IPS-20b (cell line): ENCODE data around the gene KLK7.
"Not testable (repeated sequence)": the region's sequence is repeated elsewhere in the genome, so short reads cannot be mapped to it uniquely, and the experiment has no call there.

ENCODE experiments used
- H3K27ac ChIP-seq: one replicate; pipeline ENCODE4 v1.5.1; 2013; ENCODE audit warnings: low read length
- H3K27me3 ChIP-seq: 2 replicates; pipeline ENCODE4 v1.6.1; 2013; ENCODE audit warnings: mild to moderate bottlenecking, low read length, inconsistent platforms; ENCODE audit not compliant: insufficient read depth
- H3K36me3 ChIP-seq: 2 replicates; pipeline ENCODE4 v1.6.1; 2013; ENCODE audit warnings: low read depth, mild to moderate bottlenecking, inconsistent platforms, low read length, moderate library complexity; ENCODE audit not compliant: insufficient read depth
- H3K4me1 ChIP-seq: 2 replicates; pipeline ENCODE4 v1.6.1; 2013; ENCODE audit warnings: mild to moderate bottlenecking, control low read depth, inconsistent platforms, low read length, moderate library complexity; ENCODE audit not compliant: insufficient read depth
- H3K4me3 ChIP-seq: 2 replicates; pipeline ENCODE4 v1.5.1; 2013; ENCODE audit warnings: mild to moderate bottlenecking, low read length, inconsistent platforms
- H3K9ac ChIP-seq: 2 replicates; pipeline ENCODE4 v1.6.1; 2013; ENCODE audit warnings: low read depth, mild to moderate bottlenecking, inconsistent platforms, low read length, moderate library complexity
- H3K9me3 ChIP-seq: 2 replicates; pipeline ENCODE4 v1.6.1; 2013; ENCODE audit warnings: mild to moderate bottlenecking, low read depth, low read length, inconsistent platforms; ENCODE audit not compliant: insufficient read depth

The KLK7 gene

GRCh38 chr19:50974702-50975556 lies 8.8 kb downstream of the KLK7 start:
- H3K9me3 ChIP-seq: peaks cover 5% of the 10 kb centered on the region; the same call in 1 of the 2 replicates
- H3K27ac ChIP-seq: no peak overlapping the region
- H3K27me3 ChIP-seq: no peaks in the 10 kb centered on the region
- H3K36me3 ChIP-seq: no peaks in the 10 kb centered on the region
- no peak overlapping the region for H3K4me3 ChIP-seq
- no peaks in the 10 kb centered on the region for H3K4me1 ChIP-seq
- no peak overlapping the region for H3K9ac ChIP-seq

GRCh38 chr19:50972795-50973376 lies 10.8 kb downstream of the KLK7 start:
- Histone ChIP-seq H3K27ac (no peak overlapping the region), H3K36me3 (no peaks in the 10 kb centered on the region), H3K9me3 (peaks cover 5% of the 10 kb centered on the region; the same call in 1 of the 2 replicates), H3K4me3 (no peak overlapping the region), H3K27me3 (no peaks in the 10 kb centered on the region), H3K4me1 (no peaks in the 10 kb centered on the region), H3K9ac (no peak overlapping the region)

DNA sequence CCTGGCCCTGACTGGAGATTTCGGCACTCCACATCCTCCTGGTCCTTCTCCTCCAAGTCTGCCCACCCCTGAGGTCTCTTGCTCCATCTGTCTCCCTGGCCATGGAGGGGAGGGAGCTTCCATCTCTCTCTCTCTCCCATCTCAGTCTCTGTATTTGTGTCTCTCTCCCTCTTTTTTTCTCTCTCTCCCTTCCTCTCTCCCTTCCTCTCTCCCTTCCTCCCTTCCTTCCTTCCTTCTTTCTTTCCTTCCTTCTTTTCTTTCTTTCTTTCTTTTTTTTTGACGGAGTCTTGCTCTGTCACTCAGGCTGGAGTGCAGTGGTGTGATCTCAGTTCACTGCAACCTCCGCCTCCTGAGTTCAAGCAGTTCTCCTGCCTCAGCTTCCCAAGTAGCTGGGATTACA lies 13.9 kb downstream of the KLK7 start:
- H3K9ac ChIP-seq, H3K27me3 ChIP-seq, H3K27ac ChIP-seq, H3K4me3 ChIP-seq, H3K9me3 ChIP-seq, H3K4me1 ChIP-seq, H3K36me3 ChIP-seq: not testable (repeated sequence)

GRCh38 chr19:50969413-50969760 lies 14.3 kb downstream of the KLK7 start, which contains the start of gene KLK6:
Gene KLK6 (minus strand): TSS chr19:50969591. CDS start chr19:50968104, 1,487 bp downstream.
- H3K4me1 ChIP-seq: no peaks in the 10 kb centered on the region
- H3K27me3 ChIP-seq: no peaks in the 10 kb centered on the region
- H3K27ac ChIP-seq: no peak within 1 kb of the TSS
- no peaks in the 10 kb centered on the region for H3K36me3 ChIP-seq
- no peak within 1 kb of the TSS for H3K9ac ChIP-seq
- H3K9me3 ChIP-seq: no peaks in the 10 kb centered on the region; the same call in 1 of the 2 replicates
- no peak within 1 kb of the TSS for H3K4me3 ChIP-seq

- H3K27me3 ChIP-seq: no peaks in the 10 kb centered on the region
- H3K36me3 ChIP-seq: no peaks in the 10 kb centered on the region
- H3K4me3 ChIP-seq: no peak overlapping the region
- H3K9ac ChIP-seq: no peak overlapping the region
- H3K9me3 ChIP-seq: no peaks in the 10 kb centered on the region; the same call in 1 of the 2 replicates
- H3K4me1 ChIP-seq: no peaks in the 10 kb centered on the region
- no peak overlapping the region for H3K27ac ChIP-seq
Observed at GRCh38 chr19:50968716-50969412, 14.9 kb downstream of the KLK7 start.

- Histone ChIP-seq H3K27ac (no peak overlapping the region), H3K27me3 (no peaks in the 10 kb centered on the region), H3K4me1 (no peaks in the 10 kb centered on the region), H3K36me3 (no peaks in the 10 kb centered on the region), H3K9ac (no peak overlapping the region), H3K9me3 (peaks cover 3% of the 10 kb centered on the region; the same call in 1 of the 2 replicates), H3K4me3 (no peak overlapping the region)
Observed at GRCh38 chr19:50967929-50968715, 15.6 kb downstream of the KLK7 start.

- Histone ChIP-seq H3K9me3 (peaks cover 6% of the 10 kb centered on the region; the same call in 1 of the 2 replicates), H3K27me3 (no peaks in the 10 kb centered on the region), H3K9ac (no peak overlapping the region)
Observed at GRCh38 chr19:50964266-50964665, 19.5 kb downstream of the KLK7 start.

DNA sequence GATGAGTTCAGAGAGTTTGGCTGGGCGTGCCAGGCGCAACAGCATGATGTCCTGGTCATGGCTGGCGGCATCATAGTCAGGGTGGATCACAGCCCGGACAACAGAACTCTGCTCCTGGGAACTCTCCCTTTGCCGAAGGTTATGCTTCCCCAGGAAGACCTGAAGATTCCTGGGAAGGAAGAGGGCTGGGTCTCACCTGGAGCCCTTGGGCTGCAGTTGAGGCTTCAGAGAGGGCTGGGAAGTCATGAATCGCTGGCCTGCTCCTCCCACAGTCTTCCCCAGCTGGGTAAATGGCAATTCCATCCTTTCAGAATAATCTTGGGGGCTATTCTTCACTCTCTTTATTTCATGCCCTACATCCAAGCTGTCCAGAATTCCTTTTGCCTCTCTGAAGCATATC lies 20.3 kb downstream of the KLK7 start:
- H3K9ac ChIP-seq: no peak overlapping the region
- H3K4me1 ChIP-seq: no peaks in the 10 kb centered on the region
- peaks cover 9% of the 10 kb centered on the region; the same call in 1 of the 2 replicates for H3K9me3 ChIP-seq
- no peak overlapping the region for H3K27ac ChIP-seq
- H3K36me3 ChIP-seq: no peaks in the 10 kb centered on the region
- H3K27me3 ChIP-seq: no peaks in the 10 kb centered on the region
- H3K4me3 ChIP-seq: no peak overlapping the region

More at GRCh38 chr19:50964266-50964665, 19.5 kb downstream of the KLK7 start:
- Histone ChIP-seq H3K4me1 (no peaks in the 10 kb centered on the region), H3K4me3 (no peak overlapping the region), H3K36me3 (no peaks in the 10 kb centered on the region), H3K27ac (no peak overlapping the region)

DNA sequence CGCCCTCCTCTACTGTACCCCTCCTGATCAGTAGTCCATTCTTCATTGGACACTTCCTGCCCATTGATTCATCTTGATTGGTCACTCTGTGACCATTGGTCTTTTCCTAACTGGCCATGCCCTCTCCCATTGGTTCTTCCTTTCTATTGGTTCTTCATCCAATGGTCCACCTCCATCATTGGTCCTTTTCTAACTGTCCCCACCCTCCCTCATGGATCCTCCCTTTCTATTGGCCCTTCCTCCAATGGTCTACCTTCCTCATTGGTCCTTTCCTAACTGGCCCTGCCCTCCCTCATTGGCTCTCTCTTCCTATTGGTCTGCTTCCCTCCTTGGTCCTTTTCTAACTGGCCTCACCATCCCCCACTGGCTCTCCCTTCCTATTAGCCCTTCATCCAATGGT lies 21.5 kb downstream of the KLK7 start:
- peaks cover 9% of the 10 kb centered on the region; the same call in 1 of the 2 replicates for H3K9me3 ChIP-seq
- H3K27ac ChIP-seq: no peak overlapping the region
- H3K4me3 ChIP-seq: no peak overlapping the region
- no peak overlapping the region for H3K9ac ChIP-seq
- H3K27me3 ChIP-seq: no peaks in the 10 kb centered on the region
- no peaks in the 10 kb centered on the region for H3K4me1 ChIP-seq
- H3K36me3 ChIP-seq: no peaks in the 10 kb centered on the region

DNA sequence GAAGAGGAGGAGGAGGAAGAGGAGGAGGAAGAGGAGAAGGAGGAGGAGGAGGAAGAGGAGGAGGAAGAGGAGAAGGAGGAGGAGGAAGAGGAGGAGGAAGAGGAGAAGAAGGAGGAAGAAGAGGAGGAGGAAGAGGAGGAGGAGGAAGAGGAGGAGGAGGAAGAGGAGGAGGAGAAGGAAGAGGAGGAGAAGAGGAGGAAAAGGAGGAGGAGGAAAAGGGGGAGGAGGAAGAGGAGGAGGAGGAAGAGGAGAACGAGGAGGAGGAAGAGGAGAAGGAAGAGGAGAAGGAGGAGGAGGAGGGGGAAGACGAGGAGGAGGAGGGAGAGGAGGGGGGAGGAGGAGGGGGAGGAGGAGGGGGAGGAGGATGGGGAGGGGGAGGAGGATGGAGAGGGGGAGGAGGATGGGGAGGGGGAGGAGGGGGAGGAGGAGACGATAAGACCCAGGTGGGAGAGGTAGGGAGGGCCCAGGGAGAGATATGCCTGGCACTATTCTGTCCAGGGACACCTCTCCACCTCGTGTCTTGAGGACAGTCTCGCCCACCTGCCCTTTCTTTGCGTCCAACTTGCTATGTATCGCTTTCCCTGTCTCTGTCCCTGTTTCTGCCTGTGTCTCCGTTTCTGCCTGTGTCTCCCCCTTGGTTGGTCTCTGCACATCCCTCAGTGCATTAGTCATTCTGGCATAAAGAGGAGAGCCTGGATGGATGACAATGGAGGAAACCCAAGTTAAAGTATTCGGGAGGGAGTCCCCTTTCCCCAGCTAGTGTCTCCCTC lies 23.8 kb downstream of the KLK7 start:
- Histone ChIP-seq H3K4me3 (no peak overlapping the region), H3K4me1 (no peaks in the 10 kb centered on the region), H3K36me3 (no peaks in the 10 kb centered on the region), H3K9ac (no peak overlapping the region), H3K9me3 (peaks cover 9% of the 10 kb centered on the region; the same call in 1 of the 2 replicates), H3K27me3 (no peaks in the 10 kb centered on the region), H3K27ac (no peak overlapping the region)
